A673 (cell line): ENCODE data around the gene SUN1. TPM values are rescaled to one million over a fixed set of nuclear protein-coding genes. Genes with fewer than 3 reads are reported as not detected.

Experiments
- BruUV-seq: library from RNA; stranded (reverse); fragments of 400-500 nt; replicated peaks from 2 replicates; lab custom pipeline; 2021; lab: Mats Ljungman, UMichigan
- CTCF ChIA-PET: fragments of 300-600 bp; sonication (Branson Sonifier 250); formaldehyde crosslinking; loops from one replicate; lab custom pipeline; 2022; ENCODE audit warnings: antibody characterized with exemption; lab: Charles Lee
- POLR2A ChIA-PET: fragments of 300-600 bp; sonication (Branson Sonifier 250); formaldehyde crosslinking; loops from one replicate; lab custom pipeline; 2022; ENCODE audit warnings: antibody characterized with exemption; ENCODE audit not compliant: low non-redundant PET; lab: Charles Lee
- DNase-seq: peaks from one replicate; pipeline ENCODE4 v3.0.0-alpha.2; 2015; ENCODE audit warnings: low spot score
- H3K27ac ChIP-seq: fragments of 200-600 bp; sonication (generic); 2 replicates; pipeline ENCODE4 v1.5.1; 2016; ENCODE audit warnings: mixed run types, low read depth, mild to moderate bottlenecking, mixed read lengths, antibody characterized with exemption, low read length; ENCODE audit not compliant: poor library complexity, severe bottlenecking
- H3K27me3 ChIP-seq: fragments of 200-600 bp; sonication (generic); replicated peaks from 2 replicates; pipeline ENCODE4 v1.6.1; 2017; ENCODE audit warnings: mixed run types, low read depth, mild to moderate bottlenecking, mixed read lengths, antibody characterized with exemption, low read length; ENCODE audit not compliant: insufficient read depth, poor library complexity
- H3K36me3 ChIP-seq: fragments of 200-600 bp; sonication (generic); 2 replicates; pipeline ENCODE4 v1.6.1; 2016; ENCODE audit warnings: mixed run types, mild to moderate bottlenecking, mixed read lengths, antibody characterized with exemption, low read length; ENCODE audit not compliant: insufficient read depth, poor library complexity, severe bottlenecking
- H3K4me1 ChIP-seq: fragments of 200-600 bp; sonication (generic); 2 replicates; pipeline ENCODE4 v1.6.1; 2017; ENCODE audit warnings: mixed run types, mild to moderate bottlenecking, mixed read lengths, antibody characterized with exemption, low read length; ENCODE audit not compliant: insufficient read depth, poor library complexity, severe bottlenecking
- H3K4me3 ChIP-seq: fragments of 200-600 bp; sonication (generic); 2 replicates; pipeline ENCODE4 v1.5.1; 2016; ENCODE audit warnings: low read depth, mixed run types, mild to moderate bottlenecking, mixed read lengths, low read length; ENCODE audit not compliant: poor library complexity, severe bottlenecking
- H3K9me3 ChIP-seq: fragments of 200-600 bp; sonication (generic); 2 replicates; pipeline ENCODE4 v1.6.1; 2016; ENCODE audit warnings: mixed run types, low read depth, mild to moderate bottlenecking, mixed read lengths, antibody characterized with exemption, low read length; ENCODE audit not compliant: poor library complexity, severe bottlenecking
- EZH2 ChIP-seq: fragments of 200-600 bp; sonication (generic); IDR thresholded peaks from 2 replicates; pipeline ENCODE4 v1.6.1; 2017; ENCODE audit warnings: borderline replicate concordance, low read depth, mild to moderate bottlenecking, mixed read lengths, antibody characterized with exemption, low read length; ENCODE audit not compliant: poor library complexity, severe bottlenecking
- intact Hi-C: fragments of 100-400 bp; cut with micrococcal nuclease; formaldehyde crosslinking; loops from one replicate; pipeline ENCODE4 v1.10.0; 2022; ENCODE audit not compliant: unreplicated experiment
- total RNA-seq: library from RNA; stranded (reverse); gene quantifications from 2 replicates; pipeline ENCODE4 v1.2.3, GENCODE V29; 2021
- TF ChIP-seq, protein P1 (sequence below): fragments of 300-800, 200-600 bp; sonication (generic); conservative IDR thresholded peaks from 2 replicates; pipeline ENCODE4 v1.5.1; 2017; ENCODE audit warnings: low read depth, mild to moderate bottlenecking, antibody characterized with exemption, low read length, moderate library complexity, mixed read lengths

Gene SUN1
- total RNA-seq, 1 experiment from 2014 or later = 189 TPM

DNA sequence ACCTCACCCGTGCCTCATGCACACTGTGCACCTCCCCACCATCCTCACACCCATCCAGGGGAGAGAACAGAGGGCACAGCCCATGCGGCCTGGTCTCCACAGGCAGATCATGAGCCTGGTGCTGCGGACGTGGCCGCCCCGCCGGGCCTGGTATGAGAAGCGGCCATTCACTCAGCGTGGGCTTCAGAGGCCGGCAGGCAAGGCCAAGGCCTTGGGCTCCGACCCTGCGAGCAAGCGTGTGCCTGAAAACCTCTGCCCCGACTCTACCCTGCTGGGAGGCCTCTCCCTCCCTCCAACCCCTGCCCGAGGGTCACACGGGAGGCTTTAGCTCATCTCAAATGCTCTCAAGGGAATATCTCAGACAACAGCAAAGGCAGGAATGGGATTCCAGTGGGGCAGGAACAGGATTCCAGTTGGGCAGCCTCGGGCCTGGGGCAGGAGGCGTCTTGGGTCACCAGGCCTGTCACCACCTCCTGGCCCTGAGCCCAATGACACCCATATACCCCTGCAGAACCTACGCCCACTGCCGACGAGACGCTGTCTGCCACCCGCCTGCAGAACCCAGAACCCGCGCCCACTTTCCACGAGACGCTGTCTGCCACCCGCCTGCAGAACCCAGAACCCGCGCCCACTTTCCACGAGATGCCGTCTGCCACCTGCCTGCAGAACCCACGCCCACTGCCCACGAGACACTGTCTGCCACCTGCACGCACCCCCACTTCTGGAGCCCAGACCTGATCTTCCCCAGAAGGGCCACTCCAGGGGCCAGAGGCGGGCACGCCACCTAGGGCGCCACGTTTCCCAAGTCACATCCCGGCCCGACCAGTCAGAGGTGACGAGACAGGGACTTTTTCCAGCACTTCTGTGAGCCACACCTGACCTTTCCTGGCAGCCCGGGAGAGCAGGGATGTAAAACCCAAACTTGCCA is 83.3 kb downstream of the SUN1 start:
- no peaks in the 10 kb centered on the region for H3K27me3 ChIP-seq
- no peaks in the 10 kb centered on the region for H3K36me3 ChIP-seq
- no TSS peak for BruUV-seq
- H3K9me3 ChIP-seq = no peaks in the 10 kb centered on the region
- no peak for TF ChIP-seq EZH2
- TF ChIP-seq, protein P1, sequence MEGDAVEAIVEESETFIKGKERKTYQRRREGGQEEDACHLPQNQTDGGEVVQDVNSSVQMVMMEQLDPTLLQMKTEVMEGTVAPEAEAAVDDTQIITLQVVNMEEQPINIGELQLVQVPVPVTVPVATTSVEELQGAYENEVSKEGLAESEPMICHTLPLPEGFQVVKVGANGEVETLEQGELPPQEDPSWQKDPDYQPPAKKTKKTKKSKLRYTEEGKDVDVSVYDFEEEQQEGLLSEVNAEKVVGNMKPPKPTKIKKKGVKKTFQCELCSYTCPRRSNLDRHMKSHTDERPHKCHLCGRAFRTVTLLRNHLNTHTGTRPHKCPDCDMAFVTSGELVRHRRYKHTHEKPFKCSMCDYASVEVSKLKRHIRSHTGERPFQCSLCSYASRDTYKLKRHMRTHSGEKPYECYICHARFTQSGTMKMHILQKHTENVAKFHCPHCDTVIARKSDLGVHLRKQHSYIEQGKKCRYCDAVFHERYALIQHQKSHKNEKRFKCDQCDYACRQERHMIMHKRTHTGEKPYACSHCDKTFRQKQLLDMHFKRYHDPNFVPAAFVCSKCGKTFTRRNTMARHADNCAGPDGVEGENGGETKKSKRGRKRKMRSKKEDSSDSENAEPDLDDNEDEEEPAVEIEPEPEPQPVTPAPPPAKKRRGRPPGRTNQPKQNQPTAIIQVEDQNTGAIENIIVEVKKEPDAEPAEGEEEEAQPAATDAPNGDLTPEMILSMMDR = no peak
- no peak overlapping the region for H3K27ac ChIP-seq
- DNase-seq = no peak
- intact Hi-C loops = no loop called here
- H3K4me3 ChIP-seq = no peak overlapping the region
- CTCF ChIA-PET = no interaction called here
- peaks cover 9% of the 10 kb centered on the region for H3K4me1 ChIP-seq
- POLR2A ChIA-PET = no interaction called here

DNA sequence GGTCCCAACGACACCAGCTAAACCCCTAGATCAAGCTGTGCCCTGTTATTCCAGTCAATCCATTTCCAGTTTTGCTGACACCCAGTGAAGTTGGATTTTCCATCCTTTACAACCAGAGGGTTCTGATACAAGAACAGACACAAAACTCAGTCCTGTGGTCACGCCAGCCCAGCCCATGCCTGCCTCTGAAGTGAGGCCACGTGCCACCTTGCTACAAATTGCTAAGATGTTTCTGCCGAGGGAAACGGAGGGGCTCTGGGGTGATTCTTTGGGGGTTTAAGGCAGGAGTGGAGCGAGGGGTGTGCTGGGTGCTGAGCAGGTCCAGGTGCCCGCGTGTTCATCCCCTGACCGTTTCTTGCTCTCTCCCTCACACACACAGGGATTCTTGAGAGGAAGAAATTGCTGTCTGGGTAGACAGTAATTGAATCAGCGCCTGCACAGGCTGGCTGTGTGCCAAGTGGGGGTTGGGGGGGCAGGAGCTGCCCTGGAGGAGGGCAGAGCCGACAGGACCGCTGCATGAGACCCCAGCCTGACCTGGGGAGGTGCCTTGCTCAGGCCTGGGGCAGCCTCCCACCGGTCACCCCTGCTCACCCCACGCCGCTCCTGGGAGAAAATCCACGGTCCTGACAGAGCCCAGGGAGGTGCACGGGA is 84.1 kb downstream of the SUN1 start:
- ChIA-PET CTCF (no interaction called here), POLR2A (no interaction called here)
- intact Hi-C loops = no loop called here
- H3K36me3 ChIP-seq = no peaks in the 10 kb centered on the region
- no TSS peak for BruUV-seq
- H3K4me1 ChIP-seq = peaks cover 8% of the 10 kb centered on the region
- no peak overlapping the region for H3K4me3 ChIP-seq
- H3K27me3 ChIP-seq = no peaks in the 10 kb centered on the region
- no peak for TF ChIP-seq EZH2
- TF ChIP-seq, protein P1 = no peak
- DNase-seq = no peak
- H3K27ac ChIP-seq = no peak overlapping the region
- H3K9me3 ChIP-seq = no peaks in the 10 kb centered on the region

GRCh38 chr7:917255-918117 is 85.2 kb downstream of the SUN1 start:
- no peak for DNase-seq
- Histone ChIP-seq H3K27ac (no peak overlapping the region), H3K27me3 (no peaks in the 10 kb centered on the region), H3K4me3 (no peak overlapping the region), H3K9me3 (no peaks in the 10 kb centered on the region), H3K36me3 (no peaks in the 10 kb centered on the region), H3K4me1 (peaks cover 8% of the 10 kb centered on the region)
- BruUV-seq = no TSS peak
- intact Hi-C loops = no loop called here
- TF ChIP-seq, protein P1 = no peak
- TF ChIP-seq EZH2 = no peak
- ChIA-PET CTCF (no interaction called here), POLR2A (no interaction called here)
